Heart right ventricle (tissue), 16 donors: ENCODE results near the gene SPATA2. TPM values are rescaled to one million over a fixed set of nuclear protein-coding genes. Genes with fewer than 3 reads are reported as not detected.

Experiments
- ATAC-seq, 8 donors: fragments of 200-7000 bp; cut with Tn5 transposase; one replicate each; pipeline ENCODE4 v1.9.1; 2020; ENCODE audit warnings: mild to moderate bottlenecking in 8 of 8, moderate library complexity in 8 of 8, moderate number of reproducible peaks in 1 of 8
- DNase-seq, 2 donors: peaks; one replicate each; pipeline ENCODE4 v3.0.0-alpha.2; 2020
- H3K27ac ChIP-seq, 10 donors: fragments of 200-600 bp; sonication (generic) in 2 of 10; one replicate each; pipeline versions ENCODE4 v1.5.0 to v1.8.0; 2020 to 2022; ENCODE audit warnings: mild to moderate bottlenecking in 3 of 10
- H3K27me3 ChIP-seq, 7 donors: fragments of 200-600 bp; one replicate each; pipeline ENCODE4 v1.8.0; 2021 to 2022; ENCODE audit warnings: mild to moderate bottlenecking in 2 of 7
- H3K36me3 ChIP-seq, 9 donors: fragments of 200-600 bp; sonication (generic) in 1 of 9; one replicate each; pipeline versions ENCODE4 v1.5.0 to v1.8.0; 2020 to 2022; ENCODE audit warnings: mild to moderate bottlenecking in 2 of 9
- H3K4me1 ChIP-seq, 9 donors: fragments of 200-600 bp; sonication (generic) in 1 of 9; one replicate each; pipeline versions ENCODE4 v1.5.0 to v1.8.0; 2020 to 2022; ENCODE audit warnings: mild to moderate bottlenecking in 4 of 9
- H3K4me3 ChIP-seq, 10 donors: fragments of 200-600 bp; sonication (generic) in 2 of 10; one replicate each; pipeline versions ENCODE4 v1.5.0 to v1.8.0; 2020 to 2022; ENCODE audit warnings: mild to moderate bottlenecking in 7 of 10, moderate library complexity in 2 of 10
- H3K9me3 ChIP-seq, 11 donors: fragments of 200-600 bp in 10 of 11; sonication (generic) in 2 of 11; one replicate each; pipeline versions ENCODE4 v1.5.0 to v1.8.0; 2013 to 2022; ENCODE audit warnings: mild to moderate bottlenecking in 2 of 11, control low read depth in 1 of 11, moderate library complexity in 1 of 11
- WGBS, 2 donors: extraction: QIAGEN DNeasy Blood & Tissue Kit; methylation state at CpG; one replicate each; pipeline ENCODE4 v1.1.7; 2013; ENCODE audit warnings: inconsistent platforms in 1 of 2; 5-methylcytosine and 5-hydroxymethylcytosine counted together
- intact Hi-C, 10 donors: fragments of 100-400 bp; cut with DNase I; formaldehyde crosslinking; loops; one replicate each; pipeline versions ENCODE4 v1.11.1 to v1.14.2; 2022
- polyA plus RNA-seq, 2 donors: library from polyadenylated mRNA; stranded (reverse); fragments of 200-250 nt; gene quantifications; one replicate each; pipeline ENCODE4 v1.2.3, GENCODE V29; 2013
- total RNA-seq, 10 donors: library from RNA; stranded (reverse); fragmentation: NEBNext Ultra II Directional in 3 of 10; extraction: Animal tissue kit (Norgen Biotek cat#: 25700) in 3 of 10; gene quantifications; one replicate each; pipeline versions ENCODE4 v1.2.1 to v1.2.4, GENCODE V29; 2021 to 2023
- TF ChIP-seq, protein P1 (sequence below), 9 donors: fragments of 200-600 bp; sonication (generic) in 2 of 9; IDR thresholded peaks; one replicate each; pipeline versions ENCODE4 v1.5.0 to v1.8.0; 2021 to 2022; ENCODE audit warnings: antibody characterized with exemption in 9 of 9, mild to moderate bottlenecking in 5 of 9, moderate library complexity in 1 of 9
- donor health status: Arrhythmogenic right ventricular cardiomyopathy.
- donor health status: ischemic (EF 13 %, LVEDD 7.1; RV severe dilation, severe dysfunction).
- donor health status: healthy with polysubstance abuse.
- donor health status: DM: no; HTN: yes; CAD: no.
- donor health status: DM: no; HTN: no; CAD: no.
- donor health status: ischemic (EF 25% LVEDD 6.9; RV normal size, moderate dysfunction).
- donor health status: ischemic (EF 25% LVEDD 5.7; RV mildly dilated, moderate dysfunction).
- donor health status: healthy.
- donor health status: DM: yes; HTN: yes; CAD: no.
- donor health status: Ischemic cardiomyopathy.
- donor health status: ischemic (EF 35%, LVEDD 5.7; RV mildly dilated, moderate dysfunction).
- donor health status: nonischemic (EF 11% LVEDD 7.7; RV severe dilation, severe dysfunction).
- donor health status: DM: yes; HTN: yes; CAD: no.
- donor health status: PGD.
- donor health status: ischemic (EF 29% LVEDD 5.4; RV normal size, mild dysfunction).
- donor health status: nonischemic (EF 23%, LVEDD 6.1; RV moderate dilation, normal function).

Gene SPATA2
- total and polyA plus RNA-seq, 12 donors, result 4.8 to 11.8 (median 6.6) TPM

DNA sequence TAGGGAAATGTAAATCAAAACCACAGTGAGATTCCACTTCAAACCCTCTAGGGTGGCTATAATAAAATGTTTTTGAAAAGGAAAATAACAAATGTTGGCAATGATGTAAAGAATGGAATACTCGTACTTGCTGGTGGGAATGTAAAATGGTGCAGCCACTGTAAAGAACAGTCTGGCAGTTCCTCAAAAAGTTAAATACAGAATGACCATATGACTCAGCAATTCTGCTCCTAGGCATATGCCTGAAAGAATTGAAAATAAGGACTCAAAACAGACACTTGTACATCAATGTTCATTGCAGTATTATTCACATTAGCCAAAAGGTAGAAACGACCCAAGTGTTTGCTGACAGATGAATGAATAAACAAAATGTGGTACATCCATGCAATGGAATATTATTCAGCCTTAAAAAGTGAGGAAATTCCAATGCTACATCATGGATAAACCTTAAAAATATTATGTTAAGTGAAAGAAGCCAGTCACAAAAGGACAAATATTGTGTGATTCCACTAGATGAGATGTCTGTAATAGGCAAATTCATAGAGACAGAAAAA lies 10.6 kb upstream of the SPATA2 start:
- H3K4me1 ChIP-seq, result peaks cover 0 to 19% (median 0%) of the 10 kb centered on the region in 9 donors
- no peak overlapping the region for H3K27ac ChIP-seq
- ATAC-seq (no peak), DNase-seq (no peak)
- H3K36me3 ChIP-seq, result no peaks in the 10 kb centered on the region
- H3K4me3 ChIP-seq, result no peak overlapping the region
- H3K9me3 ChIP-seq, result no peaks in the 10 kb centered on the region
- intact Hi-C loops, result loop anchor here in 7 of 10 donors (5.0 to 10.0 kb wide), 3 partner anchors 71 to 381 kb away; no protein-coding TSS in a partner anchor
- TF ChIP-seq, protein P1, sequence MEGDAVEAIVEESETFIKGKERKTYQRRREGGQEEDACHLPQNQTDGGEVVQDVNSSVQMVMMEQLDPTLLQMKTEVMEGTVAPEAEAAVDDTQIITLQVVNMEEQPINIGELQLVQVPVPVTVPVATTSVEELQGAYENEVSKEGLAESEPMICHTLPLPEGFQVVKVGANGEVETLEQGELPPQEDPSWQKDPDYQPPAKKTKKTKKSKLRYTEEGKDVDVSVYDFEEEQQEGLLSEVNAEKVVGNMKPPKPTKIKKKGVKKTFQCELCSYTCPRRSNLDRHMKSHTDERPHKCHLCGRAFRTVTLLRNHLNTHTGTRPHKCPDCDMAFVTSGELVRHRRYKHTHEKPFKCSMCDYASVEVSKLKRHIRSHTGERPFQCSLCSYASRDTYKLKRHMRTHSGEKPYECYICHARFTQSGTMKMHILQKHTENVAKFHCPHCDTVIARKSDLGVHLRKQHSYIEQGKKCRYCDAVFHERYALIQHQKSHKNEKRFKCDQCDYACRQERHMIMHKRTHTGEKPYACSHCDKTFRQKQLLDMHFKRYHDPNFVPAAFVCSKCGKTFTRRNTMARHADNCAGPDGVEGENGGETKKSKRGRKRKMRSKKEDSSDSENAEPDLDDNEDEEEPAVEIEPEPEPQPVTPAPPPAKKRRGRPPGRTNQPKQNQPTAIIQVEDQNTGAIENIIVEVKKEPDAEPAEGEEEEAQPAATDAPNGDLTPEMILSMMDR (IDR thresholded peaks at IDR 0.05), result no peak
- H3K27me3 ChIP-seq, result no peaks in the 10 kb centered on the region
- WGBS, 2 donors, result 74 to 76% methylated on average over 2 of the region's 2 CpGs

DNA sequence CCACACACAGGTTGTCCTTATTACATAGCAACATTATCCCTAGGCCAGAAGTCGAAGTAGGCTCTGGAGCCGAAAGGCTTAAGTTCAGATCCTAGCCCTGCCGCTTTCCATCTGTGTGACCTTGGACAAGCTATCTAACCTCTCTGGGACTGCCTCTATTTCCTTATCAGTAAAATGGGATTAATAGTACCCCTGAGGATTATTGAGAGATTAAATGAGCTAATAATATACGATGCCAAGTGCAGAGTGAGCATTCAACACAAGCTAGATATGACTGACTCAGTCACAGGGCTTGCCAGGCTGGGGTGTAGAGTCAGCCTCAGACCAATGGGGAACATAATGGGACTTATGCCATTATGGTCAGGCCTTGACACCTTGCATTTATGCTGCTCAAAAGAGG lies 8.9 kb upstream of the SPATA2 start:
- DNase-seq, result no peak
- TF ChIP-seq, protein P1 (IDR thresholded peaks at IDR 0.05), result no peak
- H3K4me1 ChIP-seq, result peaks cover 0 to 19% (median 0%) of the 10 kb centered on the region in 9 donors
- H3K27ac ChIP-seq, result no peak overlapping the region
- WGBS, 2 donors, result 74 to 77% methylated on average over 4 of the region's 4 CpGs
- no peaks in the 10 kb centered on the region for H3K9me3 ChIP-seq
- no peaks in the 10 kb centered on the region for H3K36me3 ChIP-seq
- peak in 1 of 8 donors; percentile 45 for ATAC-seq
- intact Hi-C loops, result loop anchor here in 2 of 10 donors (10.0 kb wide), 2 partner anchors 69 to 379 kb away; no protein-coding TSS in a partner anchor
- no peaks in the 10 kb centered on the region for H3K27me3 ChIP-seq
- H3K4me3 ChIP-seq, result no peak overlapping the region

DNA sequence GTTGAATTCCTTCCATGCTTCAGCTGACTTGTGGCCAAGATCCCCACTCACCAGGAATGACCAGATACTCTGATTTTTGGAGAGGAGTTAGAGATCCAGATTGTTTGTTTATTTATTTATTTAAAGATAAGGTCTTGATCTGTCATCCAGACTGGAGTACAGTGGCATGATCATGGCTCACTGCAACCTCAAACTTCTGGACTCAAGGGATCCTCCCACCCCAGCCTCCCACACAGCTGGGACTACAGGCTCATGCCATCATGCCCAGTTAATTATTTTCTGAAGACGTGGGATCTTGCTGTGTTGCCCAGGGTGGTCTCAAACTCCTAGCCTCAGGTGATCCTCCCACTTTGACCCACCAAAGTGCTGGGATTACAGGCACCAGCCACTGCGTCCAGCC lies 4.1 kb upstream of the SPATA2 start:
- Histone ChIP-seq H3K27me3 (no peaks in the 10 kb centered on the region), H3K9me3 (no peaks in the 10 kb centered on the region), H3K4me3 (no peak overlapping the region), H3K36me3 (no peaks in the 10 kb centered on the region), H3K27ac (no peak overlapping the region), H3K4me1 (peaks cover 0 to 20% (median 14%) of the 10 kb centered on the region in 9 donors)
- TF ChIP-seq, protein P1 (IDR thresholded peaks at IDR 0.05), result no peak
- ATAC-seq (no peak), DNase-seq (no peak)
- intact Hi-C loops, result loop anchor here in 1 of 10 donors (10.0 kb wide), 1 partner anchor 305 kb away; no protein-coding TSS in a partner anchor
- WGBS, 2 donors, result 75 to 81% methylated on average over 2 of the region's 2 CpGs

DNA sequence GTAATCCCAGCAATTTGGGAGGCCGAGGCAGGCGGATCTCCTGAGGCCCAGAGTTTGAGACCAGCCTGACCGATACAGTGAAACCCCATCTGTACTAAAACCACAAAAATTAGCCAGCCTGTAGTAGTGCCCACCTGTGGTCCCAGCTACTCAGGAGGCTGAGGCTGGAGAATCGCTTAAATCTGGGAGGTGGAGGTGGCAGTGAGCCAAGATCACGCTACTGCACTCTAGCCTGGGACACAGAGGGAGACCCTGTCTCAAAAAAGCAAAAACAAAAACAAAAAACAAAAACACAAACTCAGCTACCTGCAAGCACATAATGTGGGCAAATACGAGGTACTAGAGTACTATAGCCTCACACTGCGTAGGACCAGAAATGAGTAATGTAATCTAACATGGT lies 3.7 kb upstream of the SPATA2 start:
- DNase-seq, result no peak
- no peaks in the 10 kb centered on the region for H3K9me3 ChIP-seq
- H3K4me1 ChIP-seq, result peaks cover 2 to 25% (median 18%) of the 10 kb centered on the region in 9 donors
- WGBS, 2 donors, result 72 to 74% methylated on average over 7 of the region's 7 CpGs
- TF ChIP-seq, protein P1 (IDR thresholded peaks at IDR 0.05), result no peak
- H3K27me3 ChIP-seq, result no peaks in the 10 kb centered on the region
- H3K4me3 ChIP-seq, result no peak overlapping the region
- ATAC-seq, result no peak
- H3K27ac ChIP-seq, result no peak overlapping the region
- intact Hi-C loops, result loop anchor here in 1 of 10 donors (10.0 kb wide), 1 partner anchor 304 kb away; no protein-coding TSS in a partner anchor
- H3K36me3 ChIP-seq, result no peaks in the 10 kb centered on the region
